OCI-LY7 (cell line): ENCODE measurements around the gene SMARCB1. TPM values are rescaled to one million over a fixed set of nuclear protein-coding genes. Genes with fewer than 3 reads are reported as not detected.

Experiments
- BruUV-seq: library from RNA; stranded (reverse); fragments of 400-500 nt; replicated peaks from 2 replicates; lab custom pipeline; 2021; lab: Mats Ljungman, UMichigan
- CTCF ChIA-PET: fragments of 300-600 bp; sonication (Branson Sonifier 250); formaldehyde crosslinking; loops from one replicate; lab custom pipeline; 2022; ENCODE audit warnings: antibody characterized with exemption; ENCODE audit not compliant: unreplicated experiment; lab: Charles Lee
- POLR2A ChIA-PET: fragments of 300-600 bp; sonication (Branson Sonifier 250); formaldehyde crosslinking; loops from one replicate; lab custom pipeline; 2022; ENCODE audit warnings: antibody characterized with exemption; lab: Charles Lee
- DNase-seq: peaks from one replicate; pipeline ENCODE4 v3.0.0-alpha.2; 2015; ENCODE audit warnings: low spot score
- H2AFZ ChIP-seq: fragments of 200-600 bp; sonication (generic), shearing (Covaris generic); 2 replicates; pipeline ENCODE4 v1.6.1; 2014; ENCODE audit warnings: mild to moderate bottlenecking, antibody characterized with exemption, low read length, moderate library complexity
- H3K27ac ChIP-seq: fragments of 200-600 bp; sonication (generic); 2 replicates; pipeline ENCODE4 v1.5.1; 2014; ENCODE audit warnings: mixed run types, low read depth, mild to moderate bottlenecking, moderate library complexity, low read length, inconsistent platforms; ENCODE audit not compliant: poor library complexity, severe bottlenecking
- H3K36me3 ChIP-seq: fragments of 200-600 bp; sonication (generic); 2 replicates; pipeline ENCODE4 v1.6.1; 2014; ENCODE audit warnings: mild to moderate bottlenecking, antibody characterized with exemption, low read length, moderate library complexity, mixed read lengths; ENCODE audit not compliant: insufficient read depth
- H3K4me1 ChIP-seq: fragments of 200-600 bp; sonication (generic); 2 replicates; pipeline ENCODE4 v1.5.1; 2014; ENCODE audit warnings: mild to moderate bottlenecking, low read length; ENCODE audit not compliant: insufficient read depth, poor library complexity, severe bottlenecking
- H3K4me2 ChIP-seq: fragments of 200-600 bp; sonication (generic); 2 replicates; pipeline ENCODE4 v1.6.1; 2014; ENCODE audit warnings: mild to moderate bottlenecking, low read length
- H3K4me3 ChIP-seq: fragments of 200-600 bp; sonication (generic); 2 replicates; pipeline ENCODE4 v1.5.1; 2014; ENCODE audit warnings: mild to moderate bottlenecking, low read depth, low read length; ENCODE audit not compliant: poor library complexity, severe bottlenecking
- H3K79me2 ChIP-seq: fragments of 200-600 bp; sonication (generic); 2 replicates; pipeline ENCODE4 v1.6.1; 2016; ENCODE audit warnings: low read depth, mild to moderate bottlenecking, low read length, moderate library complexity, mixed read lengths; ENCODE audit not compliant: insufficient read depth
- H3K9me2 ChIP-seq: fragments of 200-600 bp; sonication (generic); 2 replicates; pipeline ENCODE4 v1.6.1; 2016; ENCODE audit warnings: mild to moderate bottlenecking, low read length, mixed read lengths; ENCODE audit not compliant: insufficient read depth
- H3K9me3 ChIP-seq: fragments of 200-600 bp; sonication (generic); 2 replicates; pipeline ENCODE4 v1.6.1; 2014; ENCODE audit warnings: mild to moderate bottlenecking, mixed run types, low read length, mixed read lengths
- H4K20me1 ChIP-seq: fragments of 200-600 bp; sonication (generic); 2 replicates; pipeline ENCODE4 v1.6.1; 2014; ENCODE audit warnings: mild to moderate bottlenecking, antibody characterized with exemption, low read length, moderate library complexity, mixed read lengths; ENCODE audit not compliant: insufficient read depth
- CTCF ChIP-seq: fragments of 200-600 bp; sonication (generic); conservative IDR thresholded peaks from 2 replicates; pipeline ENCODE4 v1.5.1; 2014; ENCODE audit warnings: mild to moderate bottlenecking, antibody characterized with exemption, low read length, moderate library complexity, mixed read lengths
- EZH2phosphoT487 ChIP-seq: fragments of 200-600 bp; sonication (generic); IDR thresholded peaks from 2 replicates; pipeline ENCODE4 v1.6.1; 2018; ENCODE audit warnings: low read depth, borderline replicate concordance, mild to moderate bottlenecking, mixed run types, antibody characterized with exemption, low read length, moderate library complexity, mixed read lengths
- intact Hi-C: fragments of 100-400 bp; cut with micrococcal nuclease; formaldehyde crosslinking; loops from one replicate; pipeline ENCODE4 v1.10.0; 2022; ENCODE audit not compliant: unreplicated experiment
- total RNA-seq, 2 experiments: library from RNA; depleted of rRNA in 1 of 2; stranded (reverse); fragments of >200 nt in 1 of 2; shearing (Covaris generic) in 1 of 2; gene quantifications; 2 replicates each; pipeline ENCODE4 v1.2.3, GENCODE V29; 2014 to 2022

SMARCB1 gene
- total RNA-seq, 2 experiments from 2014 or later, result 252 to 265 TPM

DNA sequence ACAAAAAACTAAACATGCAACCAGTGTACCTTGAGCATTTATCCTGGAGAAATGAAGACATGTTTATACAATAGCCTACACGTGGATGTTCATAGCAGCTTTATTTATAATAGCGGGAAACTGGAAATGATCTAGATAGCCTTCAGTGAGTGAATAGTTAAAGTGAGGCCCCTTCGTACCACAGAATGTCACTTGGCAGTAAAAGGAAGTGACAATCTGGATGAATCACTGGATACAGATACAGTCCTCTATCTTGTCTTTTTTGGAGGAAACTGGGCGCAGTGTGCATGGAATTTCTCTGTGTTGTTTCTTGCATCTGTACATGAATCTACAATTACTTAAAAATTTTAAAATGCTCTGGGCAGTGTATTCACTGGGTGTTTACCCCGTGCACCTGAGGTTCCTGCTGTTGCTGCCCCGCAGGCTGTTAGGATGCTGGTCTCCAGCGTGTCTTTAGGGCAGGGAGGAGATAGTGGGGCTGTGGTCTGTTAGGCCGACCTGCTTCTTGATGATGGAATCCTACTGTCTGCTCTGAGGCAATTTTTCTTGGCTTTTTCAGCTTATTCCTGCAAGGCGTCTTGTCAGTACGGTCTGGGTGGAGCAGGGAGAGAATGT lies 28.9 kb downstream of the SMARCB1 start:
- no peak overlapping the region for H3K27ac ChIP-seq
- H3K4me2 ChIP-seq, result no peak overlapping the region
- H3K4me3 ChIP-seq, result no peak overlapping the region
- TF ChIP-seq CTCF (no peak), EZH2phosphoT487 (no peak)
- intact Hi-C loops, result no loop called here
- no TSS peak for BruUV-seq
- no peak for DNase-seq
- no peaks in the 10 kb centered on the region for H3K9me2 ChIP-seq
- H3K79me2 ChIP-seq, result no peaks in the 10 kb centered on the region
- H3K4me1 ChIP-seq, result peaks cover 15% of the 10 kb centered on the region
- no peak overlapping the region for H2AFZ ChIP-seq
- H4K20me1 ChIP-seq, result no peaks in the 10 kb centered on the region
- peaks cover 96% of the 10 kb centered on the region for H3K36me3 ChIP-seq
- no peaks in the 10 kb centered on the region for H3K9me3 ChIP-seq
- POLR2A ChIA-PET, result interaction anchor here (0.6 kb wide), 1 partner anchor 9 kb away, joined by 3 read pairs; no protein-coding TSS in a partner anchor
- CTCF ChIA-PET, result no interaction called here

DNA sequence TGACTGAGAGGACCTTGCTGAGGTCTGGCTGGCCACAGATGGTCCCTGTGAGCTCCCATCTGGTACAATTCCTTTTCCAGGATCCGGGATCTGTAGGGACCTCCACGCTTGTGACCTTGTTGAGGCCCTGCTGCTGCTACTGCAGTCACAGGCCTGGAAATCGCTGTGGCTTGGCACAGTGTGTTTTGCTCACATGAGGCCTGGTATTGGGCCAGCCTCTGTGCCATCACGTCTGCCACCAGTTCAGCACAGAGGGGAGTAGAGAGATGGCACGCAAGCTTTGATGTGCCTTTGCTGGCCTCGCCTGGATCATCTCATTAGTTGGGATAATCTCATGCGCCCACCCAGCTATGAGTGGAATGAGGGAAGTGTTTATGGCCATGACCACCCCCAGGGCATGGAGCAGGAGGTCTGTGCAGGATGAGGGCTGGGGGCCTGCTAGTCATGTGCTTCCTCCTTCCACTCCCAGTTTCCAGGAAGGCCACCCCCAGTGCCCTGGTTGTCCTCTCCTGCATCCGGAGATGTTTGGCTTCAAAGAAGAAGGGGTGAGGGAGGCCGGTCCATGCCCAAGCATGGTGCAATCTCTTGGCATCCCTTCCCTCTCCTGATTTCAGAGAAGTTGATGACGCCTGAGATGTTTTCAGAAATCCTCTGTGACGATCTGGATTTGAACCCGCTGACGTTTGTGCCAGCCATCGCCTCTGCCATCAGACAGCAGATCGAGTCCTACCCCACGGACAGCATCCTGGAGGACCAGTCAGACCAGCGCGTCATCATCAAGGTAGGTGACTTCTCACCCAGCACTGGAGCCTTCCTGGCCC lies 29.6 kb downstream of the SMARCB1 start:
- CTCF ChIA-PET, result no interaction called here
- no peak overlapping the region for H2AFZ ChIP-seq
- intact Hi-C loops, result no loop called here
- no peak overlapping the region for H3K4me3 ChIP-seq
- TF ChIP-seq EZH2phosphoT487, result no peak
- no peak for TF ChIP-seq CTCF
- no peak for DNase-seq
- POLR2A ChIA-PET, result no interaction called here
- no TSS peak for BruUV-seq
- peaks cover 21% of the 10 kb centered on the region for H3K4me1 ChIP-seq
- H3K9me2 ChIP-seq, result no peaks in the 10 kb centered on the region
- no peak overlapping the region for H3K27ac ChIP-seq
- H3K4me2 ChIP-seq, result no peak overlapping the region
- peaks cover 96% of the 10 kb centered on the region for H3K36me3 ChIP-seq
- no peaks in the 10 kb centered on the region for H3K79me2 ChIP-seq
- no peaks in the 10 kb centered on the region for H4K20me1 ChIP-seq
- H3K9me3 ChIP-seq, result no peaks in the 10 kb centered on the region

GRCh38 chr22:23817146-23817545 lies 30.4 kb downstream of the SMARCB1 start:
- BruUV-seq, result no TSS peak
- peaks cover 21% of the 10 kb centered on the region for H3K4me1 ChIP-seq
- no peak overlapping the region for H2AFZ ChIP-seq
- H3K36me3 ChIP-seq, result peaks cover 96% of the 10 kb centered on the region
- no peaks in the 10 kb centered on the region for H4K20me1 ChIP-seq
- no peak for DNase-seq
- ChIA-PET CTCF (no interaction called here), POLR2A (no interaction called here)
- TF ChIP-seq CTCF (no peak), EZH2phosphoT487 (no peak)
- no peaks in the 10 kb centered on the region for H3K9me2 ChIP-seq
- H3K4me2 ChIP-seq, result no peak overlapping the region
- no peak overlapping the region for H3K27ac ChIP-seq
- H3K4me3 ChIP-seq, result no peak overlapping the region
- intact Hi-C loops, result no loop called here
- no peaks in the 10 kb centered on the region for H3K79me2 ChIP-seq
- no peaks in the 10 kb centered on the region for H3K9me3 ChIP-seq
